ENCODE data around the gene AFAP1.
A peak's percentile ranks its signal among the peaks of the same experiment; 100 is the strongest.
"Not testable (repeated sequence)": the region's sequence is repeated elsewhere in the genome, so short reads cannot be mapped to it uniquely, and the experiment has no call there.

Gene AFAP1

DNA sequence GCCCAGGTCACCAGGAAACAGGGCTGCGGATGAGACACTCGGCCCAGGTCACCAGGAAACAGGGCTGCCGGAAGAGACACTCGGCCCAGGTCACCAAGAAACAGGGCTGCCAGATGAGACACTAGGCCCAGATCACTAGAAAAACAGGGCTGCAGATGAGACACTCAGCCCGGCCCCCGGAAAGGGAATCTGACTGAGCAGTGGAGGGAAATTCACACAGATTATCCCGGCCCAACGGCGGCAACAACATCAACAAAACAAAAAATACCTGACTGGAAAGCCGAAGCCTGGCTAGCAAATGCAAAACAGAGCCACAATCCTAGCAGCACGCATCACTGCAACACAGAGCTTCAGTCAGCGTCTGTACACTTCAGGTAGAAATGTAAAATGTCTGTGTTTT lies 20.7 kb downstream of the AFAP1 start:
- Histone ChIP-seq H3K9me3 (replicated peaks in 1 of 11) (peaks cover 0 to 9% (median 0%) of the 10 kb centered on the region in 11 experiments; a peak in 1 of 22 replicates), H3K4me1 (peaks cover 0 to 10% (median 0%) of the 10 kb centered on the region in 10 experiments; a peak in 6 of 20 replicates), H3K4me2 (no peak overlapping the region), H3K36me3 (no peaks in the 10 kb centered on the region), H3K4me3 (no peak overlapping the region), H3K27me3 (no peaks in the 10 kb centered on the region), H4K20me1 (peaks cover 0 to 33% (median 0%) of the 10 kb centered on the region in 11 experiments; a peak in 8 of 22 replicates), H3K9ac (no peak overlapping the region), H3K27ac (no peak overlapping the region)
- TF ChIP-seq Cebpa-rat (IDR thresholded peaks at IDR 0.05): no peak

DNA sequence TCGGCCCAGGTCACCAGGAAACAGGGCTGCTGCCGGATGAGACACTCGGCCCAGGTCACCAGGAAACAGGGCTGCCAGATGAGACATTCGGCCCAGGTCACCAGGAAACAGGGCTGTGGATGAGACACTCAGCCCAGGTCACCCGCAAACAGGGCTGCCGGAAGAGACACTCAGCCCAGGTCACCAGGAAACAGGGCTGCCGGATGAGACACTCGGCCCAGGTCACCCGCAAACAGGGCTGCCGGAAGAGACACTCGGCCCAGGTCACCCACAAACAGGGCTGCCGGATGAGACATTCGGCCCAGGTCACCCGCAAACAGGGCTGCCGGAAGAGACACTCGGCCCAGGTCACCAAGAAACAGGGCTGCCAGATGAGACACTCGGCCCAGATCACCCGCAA lies 21.5 kb downstream of the AFAP1 start:
- H3K27me3 ChIP-seq; H3K27ac ChIP-seq; H3K4me3 ChIP-seq; H3K4me1 ChIP-seq; H3K36me3 ChIP-seq; H3K9me3 ChIP-seq (replicated peaks in 1 of 11); H3K9ac ChIP-seq; H3K4me2 ChIP-seq: not testable (repeated sequence)
- peaks cover 0 to 33% (median 0%) of the 10 kb centered on the region in 11 experiments; a peak in 8 of 22 replicates for H4K20me1 ChIP-seq

DNA sequence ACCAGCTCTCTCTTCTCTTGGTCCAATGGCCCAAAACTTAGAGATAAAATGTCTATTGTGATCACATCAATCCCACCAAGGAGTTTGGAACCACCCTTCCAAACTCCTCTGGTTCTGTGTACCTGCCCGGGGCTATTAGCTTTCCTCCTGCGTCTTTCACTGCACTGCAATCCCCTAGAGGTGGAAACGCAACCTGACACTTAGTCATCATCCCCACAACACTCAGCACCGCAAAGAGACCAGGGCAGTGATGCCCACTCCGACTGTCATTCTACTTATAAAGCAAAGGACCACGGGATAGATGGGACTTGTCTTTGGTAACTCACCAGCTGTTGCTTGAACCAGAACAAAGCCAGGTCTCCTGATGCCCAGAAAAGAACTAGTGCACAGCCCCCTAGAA lies 22.0 kb downstream of the AFAP1 start:
- H3K9ac ChIP-seq: no peak overlapping the region
- H3K4me2 ChIP-seq: no peak overlapping the region
- TF ChIP-seq Cebpa-rat (IDR thresholded peaks at IDR 0.05): no peak
- H3K36me3 ChIP-seq: no peaks in the 10 kb centered on the region
- peaks cover 0 to 9% (median 0%) of the 10 kb centered on the region in 11 experiments; a peak in 1 of 22 replicates for H3K9me3 ChIP-seq (replicated peaks in 1 of 11)
- no peaks in the 10 kb centered on the region for H3K27me3 ChIP-seq
- H3K27ac ChIP-seq: no peak overlapping the region
- peaks cover 0 to 32% (median 0%) of the 10 kb centered on the region in 11 experiments; a peak in 8 of 22 replicates for H4K20me1 ChIP-seq
- H3K4me3 ChIP-seq: no peak overlapping the region
- H3K4me1 ChIP-seq: peaks cover 0 to 10% (median 0%) of the 10 kb centered on the region in 10 experiments; a peak in 6 of 20 replicates

DNA sequence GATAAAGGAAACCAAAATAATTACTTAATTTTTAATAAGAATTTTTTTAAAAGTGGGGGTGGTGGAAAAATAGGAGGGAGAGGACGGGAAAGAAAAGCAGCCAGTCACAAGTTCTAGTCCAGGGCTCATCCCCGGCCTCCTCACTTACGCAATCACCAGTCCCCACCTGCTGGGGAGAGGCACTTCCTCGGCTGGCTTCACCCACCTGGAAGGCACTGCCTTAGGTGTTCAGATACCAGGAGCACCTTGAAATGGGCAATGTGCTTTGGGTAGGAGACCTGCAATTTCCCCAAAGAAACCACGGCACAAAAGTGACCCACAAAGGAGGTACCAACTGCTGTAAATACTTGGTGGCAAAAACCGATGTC lies 23.8 kb downstream of the AFAP1 start:
- Histone ChIP-seq H3K27me3 (no peaks in the 10 kb centered on the region), H3K27ac (no peak overlapping the region), H3K9me3 (replicated peaks in 1 of 11) (peaks cover 0 to 9% (median 0%) of the 10 kb centered on the region in 11 experiments; a peak in 1 of 22 replicates), H3K4me1 (peaks cover 4 to 20% (median 8%) of the 10 kb centered on the region in 10 experiments; a peak in 18 of 20 replicates), H3K9ac (no peak overlapping the region), H3K4me3 (no peak overlapping the region), H3K4me2 (peak overlapping the region in 2 of 11 experiments; percentile 3 to 32; a peak in 2 of 22 replicates), H3K36me3 (no peaks in the 10 kb centered on the region), H4K20me1 (peaks cover 0 to 34% (median 0%) of the 10 kb centered on the region in 11 experiments; a peak in 7 of 22 replicates)
- TF ChIP-seq Cebpa-rat (IDR thresholded peaks at IDR 0.05): no peak

DNA sequence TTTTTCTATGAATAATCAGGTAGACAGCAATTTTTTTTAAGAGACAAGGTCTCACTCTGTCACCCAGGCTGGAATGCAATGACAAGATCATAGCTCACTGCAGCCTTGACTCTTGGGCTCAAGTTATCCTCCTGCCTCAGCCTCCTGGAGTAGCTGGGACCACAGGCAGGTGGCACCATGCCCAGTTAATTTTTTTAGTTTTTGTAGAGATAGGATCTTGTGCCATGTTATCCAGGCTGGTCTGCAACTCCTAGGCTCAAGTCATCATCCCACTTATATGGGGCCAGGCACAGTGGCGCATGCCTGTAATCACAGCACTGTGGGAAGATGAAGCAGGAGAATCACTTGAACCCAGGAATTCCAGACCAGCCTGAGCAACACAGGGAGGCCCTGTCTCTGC lies 26.8 kb downstream of the AFAP1 start:
- H3K4me1 ChIP-seq: peaks cover 18 to 47% (median 32%) of the 10 kb centered on the region in 10 experiments
- H3K36me3 ChIP-seq: no peaks in the 10 kb centered on the region
- H3K9ac ChIP-seq: no peak overlapping the region
- peaks cover 0 to 9% (median 0%) of the 10 kb centered on the region in 11 experiments; a peak in 1 of 22 replicates for H3K9me3 ChIP-seq (replicated peaks in 1 of 11)
- no peak overlapping the region for H3K4me2 ChIP-seq
- H3K4me3 ChIP-seq: no peak overlapping the region
- H4K20me1 ChIP-seq: peaks cover 0 to 52% (median 3%) of the 10 kb centered on the region in 11 experiments; a peak in 9 of 22 replicates
- H3K27ac ChIP-seq: no peak overlapping the region
- TF ChIP-seq Cebpa-rat (IDR thresholded peaks at IDR 0.05): no peak
- H3K27me3 ChIP-seq: no peaks in the 10 kb centered on the region

DNA sequence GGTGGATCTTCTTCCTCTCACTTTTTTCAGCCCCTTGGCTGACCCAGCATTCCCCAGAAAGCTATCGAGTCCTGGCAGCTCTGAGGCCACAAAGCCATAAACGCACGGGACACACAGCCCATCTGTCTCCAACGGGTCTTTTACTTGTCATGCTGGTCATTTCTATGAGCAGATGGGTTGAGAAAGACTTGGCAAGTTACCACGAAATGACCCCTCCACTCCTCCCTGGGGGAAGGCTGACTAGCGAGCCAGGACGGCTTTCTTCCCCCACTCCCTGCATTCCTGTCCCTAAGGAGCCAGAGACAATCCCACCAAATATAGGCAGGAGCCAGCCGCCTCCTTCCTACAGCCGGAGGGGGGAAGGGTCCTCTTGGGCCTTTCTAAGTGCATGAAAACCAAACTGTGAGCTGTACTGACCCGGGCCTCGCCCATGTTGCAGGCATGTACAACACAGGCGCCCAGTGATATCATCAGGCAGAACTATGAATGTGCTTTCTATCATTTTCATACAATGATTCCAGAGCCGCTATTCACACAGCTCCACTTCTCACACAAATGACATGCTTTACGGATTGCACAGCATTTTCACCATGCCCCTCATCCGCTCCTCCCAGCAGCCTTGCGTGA lies 28.6 kb downstream of the AFAP1 start:
- Histone ChIP-seq H3K4me3 (no peak overlapping the region), H4K20me1 (peaks cover 0 to 52% (median under 1%) of the 10 kb centered on the region in 11 experiments; a peak in 7 of 22 replicates), H3K4me2 (peak overlapping the region; percentile 16 to 68 (median 39); a peak in 18 of 22 replicates), H3K27me3 (no peaks in the 10 kb centered on the region), H3K4me1 (peaks cover 18 to 47% (median 32%) of the 10 kb centered on the region in 10 experiments), H3K9me3 (replicated peaks in 1 of 11) (peaks cover 0 to 9% (median 0%) of the 10 kb centered on the region in 11 experiments; a peak in 1 of 22 replicates), H3K27ac (no peak overlapping the region), H3K36me3 (no peaks in the 10 kb centered on the region), H3K9ac (no peak overlapping the region)
- no peak for TF ChIP-seq Cebpa-rat (IDR thresholded peaks at IDR 0.05)

DNA sequence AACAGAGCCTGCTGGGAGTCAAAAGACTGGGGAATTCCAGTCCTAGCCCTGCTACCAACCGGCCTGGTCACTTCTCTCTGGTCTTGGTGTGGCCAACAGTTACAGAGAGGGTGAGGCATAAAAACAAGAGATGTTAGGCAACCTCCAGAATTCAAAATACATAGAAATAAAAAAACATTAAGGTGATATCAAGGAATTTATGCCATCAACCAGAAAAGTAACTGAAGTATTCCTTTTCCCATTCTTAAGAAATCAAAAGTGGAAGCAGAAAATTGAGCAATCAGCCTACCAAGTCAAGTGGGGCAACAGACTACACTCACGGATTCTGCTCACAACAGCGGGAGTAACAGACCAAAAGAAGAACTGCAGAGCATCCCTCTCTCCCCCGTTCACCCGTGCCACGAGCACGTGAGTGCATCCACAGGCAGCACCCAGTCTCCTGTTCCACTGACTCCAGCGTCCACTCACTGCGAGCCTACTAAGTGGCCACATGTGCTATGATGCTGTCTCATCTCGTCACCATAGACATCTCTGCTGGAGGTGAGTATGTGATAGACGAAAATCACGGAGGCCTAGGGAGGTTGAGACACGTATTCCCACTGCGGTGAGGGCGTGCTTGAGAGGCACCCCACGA lies 29.3 kb downstream of the AFAP1 start:
- no peak for TF ChIP-seq Cebpa-rat (IDR thresholded peaks at IDR 0.05)
- no peak overlapping the region for H3K9ac ChIP-seq
- no peaks in the 10 kb centered on the region for H3K36me3 ChIP-seq
- H3K9me3 ChIP-seq (replicated peaks in 1 of 11): peaks cover 0 to 9% (median 0%) of the 10 kb centered on the region in 11 experiments; a peak in 1 of 22 replicates
- no peak overlapping the region for H3K27ac ChIP-seq
- H3K4me3 ChIP-seq: no peak overlapping the region
- H3K4me1 ChIP-seq: peaks cover 18 to 46% (median 32%) of the 10 kb centered on the region in 10 experiments
- peak overlapping the region; percentile 16 to 68 (median 50); a peak in 17 of 22 replicates for H3K4me2 ChIP-seq
- peaks cover 0 to 56% (median 5%) of the 10 kb centered on the region in 11 experiments; a peak in 7 of 22 replicates for H4K20me1 ChIP-seq
- no peaks in the 10 kb centered on the region for H3K27me3 ChIP-seq

DNA sequence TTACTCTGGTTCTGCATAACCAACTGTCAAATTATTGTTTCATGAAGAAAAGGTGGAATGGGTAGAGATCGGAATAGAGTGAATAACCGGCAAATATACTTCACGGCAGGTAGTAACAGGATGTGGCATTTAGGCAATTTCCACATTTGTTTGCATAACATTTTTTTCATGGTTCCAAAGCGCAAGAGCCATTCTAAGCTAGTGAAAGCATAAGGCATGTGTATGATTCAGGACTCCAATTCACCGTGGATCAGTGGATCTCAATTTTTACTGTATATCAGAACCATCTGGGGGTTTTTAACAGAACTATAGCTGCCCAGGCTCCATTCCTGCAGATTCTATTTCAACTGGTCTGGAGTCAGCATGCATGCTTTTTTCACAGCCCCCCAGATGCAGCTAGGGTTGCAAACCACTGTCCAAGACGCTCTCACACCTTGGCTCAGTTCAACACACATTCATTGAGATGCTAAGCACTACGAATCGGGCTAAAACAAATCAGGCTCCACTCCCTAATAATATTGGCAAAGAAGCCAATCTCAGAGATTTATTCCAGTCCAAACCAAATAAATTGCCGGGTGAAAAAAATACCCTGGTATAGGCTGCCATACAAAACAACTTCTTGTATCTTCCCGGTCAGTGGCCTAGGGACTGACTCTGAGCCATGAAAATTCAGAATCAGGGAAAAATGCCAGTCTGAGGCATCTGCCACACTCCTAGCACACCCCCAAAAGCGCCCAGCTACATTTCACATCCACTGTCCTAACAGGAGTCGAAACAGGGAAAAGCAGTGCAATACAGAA lies 30.0 kb downstream of the AFAP1 start:
- TF ChIP-seq Cebpa-rat (IDR thresholded peaks at IDR 0.05): no peak
- Histone ChIP-seq H3K27me3 (no peaks in the 10 kb centered on the region), H4K20me1 (peaks cover 0 to 58% (median 5%) of the 10 kb centered on the region in 11 experiments; a peak in 8 of 22 replicates), H3K9ac (no peak overlapping the region), H3K27ac (no peak overlapping the region), H3K4me1 (peaks cover 18 to 49% (median 31%) of the 10 kb centered on the region in 10 experiments), H3K4me3 (no peak overlapping the region), H3K36me3 (no peaks in the 10 kb centered on the region), H3K4me2 (peak overlapping the region in 10 of 11 experiments; percentile 10 to 68 (median 50); a peak in 15 of 22 replicates), H3K9me3 (replicated peaks in 1 of 11) (peaks cover 0 to 2% (median 0%) of the 10 kb centered on the region in 11 experiments; a peak in 1 of 22 replicates)

Data from BLaER1 treated with 17β-estradiol and CSF1 and Interleukin-3, amounts not matched to agents 10 nM and 100 nM (cell line).